ENCODE data around the gene CTSD. TPM values are rescaled to one million over a fixed set of nuclear protein-coding genes. Genes with fewer than 3 reads are reported as not detected.

The CTSD gene
- polyA plus RNA-seq, 1 donor from 2014 or later = 30.5 TPM

GRCh38 chr11:1747753-1748635, 15.7 kb downstream of the CTSD start:
- no peak overlapping the region for H3K27ac ChIP-seq (ENCODE audit: low read length)
- H3K27me3 ChIP-seq (ENCODE audit: insufficient read depth, low read depth, low read length) = peaks cover 36% of the 10 kb centered on the region
- H3K36me3 ChIP-seq (ENCODE audit: insufficient read depth, low read length) = no peaks in the 10 kb centered on the region
- H3K79me2 ChIP-seq (replicated peaks; ENCODE audit: insufficient read depth, low read length) = no peaks in the 10 kb centered on the region
- H3K4me2 ChIP-seq (ENCODE audit: low read length) = no peak overlapping the region
- no peaks in the 10 kb centered on the region for H3K9me3 ChIP-seq (ENCODE audit: low read length)
- H2AFZ ChIP-seq (ENCODE audit: low read depth, low read length) = no peak overlapping the region
- no peak for TF ChIP-seq EP300 (conservative IDR thresholded peaks at IDR 0.05; ENCODE audit: poor library complexity, severe bottlenecking)
- no peak for TF ChIP-seq SMC3 (conservative IDR thresholded peaks at IDR 0.05; ENCODE audit: poor library complexity)
- TF ChIP-seq TAF1 (IDR thresholded peaks at IDR 0.05; ENCODE audit: low read depth) = no peak
- TF ChIP-seq EZH2 (IDR thresholded peaks at IDR 0.05; ENCODE audit: borderline replicate concordance, insufficient read depth, low read length, poor library complexity, severe bottlenecking) = no peak
- TF ChIP-seq POLR2AphosphoS5 (IDR thresholded peaks at IDR 0.05) = no peak
- TF ChIP-seq REST (IDR thresholded peaks at IDR 0.05; ENCODE audit: borderline replicate concordance) = no peak
- TF ChIP-seq CTCF (IDR thresholded peaks at IDR 0.05; ENCODE audit: poor library complexity, severe bottlenecking) = no peak
- TF ChIP-seq RAD21 (conservative IDR thresholded peaks at IDR 0.05) = no peak
- TF ChIP-seq MXI1 (conservative IDR thresholded peaks at IDR 0.05; ENCODE audit: poor library complexity, severe bottlenecking) = no peak
- no peaks in the 10 kb centered on the region for H4K20me1 ChIP-seq (ENCODE audit: insufficient read depth)
- no peaks in the 10 kb centered on the region for H3K9me2 ChIP-seq (ENCODE audit: insufficient read depth, low read length)
- H3F3A ChIP-seq (ENCODE audit: insufficient read depth, low read length, poor library complexity, severe bottlenecking) = no peaks in the 10 kb centered on the region
- H3K4me3 ChIP-seq (ENCODE audit: low read length) = peak overlapping the region; percentile 66
- H3K9ac ChIP-seq (ENCODE audit: low read length) = peak overlapping the region; percentile 44

DNA sequence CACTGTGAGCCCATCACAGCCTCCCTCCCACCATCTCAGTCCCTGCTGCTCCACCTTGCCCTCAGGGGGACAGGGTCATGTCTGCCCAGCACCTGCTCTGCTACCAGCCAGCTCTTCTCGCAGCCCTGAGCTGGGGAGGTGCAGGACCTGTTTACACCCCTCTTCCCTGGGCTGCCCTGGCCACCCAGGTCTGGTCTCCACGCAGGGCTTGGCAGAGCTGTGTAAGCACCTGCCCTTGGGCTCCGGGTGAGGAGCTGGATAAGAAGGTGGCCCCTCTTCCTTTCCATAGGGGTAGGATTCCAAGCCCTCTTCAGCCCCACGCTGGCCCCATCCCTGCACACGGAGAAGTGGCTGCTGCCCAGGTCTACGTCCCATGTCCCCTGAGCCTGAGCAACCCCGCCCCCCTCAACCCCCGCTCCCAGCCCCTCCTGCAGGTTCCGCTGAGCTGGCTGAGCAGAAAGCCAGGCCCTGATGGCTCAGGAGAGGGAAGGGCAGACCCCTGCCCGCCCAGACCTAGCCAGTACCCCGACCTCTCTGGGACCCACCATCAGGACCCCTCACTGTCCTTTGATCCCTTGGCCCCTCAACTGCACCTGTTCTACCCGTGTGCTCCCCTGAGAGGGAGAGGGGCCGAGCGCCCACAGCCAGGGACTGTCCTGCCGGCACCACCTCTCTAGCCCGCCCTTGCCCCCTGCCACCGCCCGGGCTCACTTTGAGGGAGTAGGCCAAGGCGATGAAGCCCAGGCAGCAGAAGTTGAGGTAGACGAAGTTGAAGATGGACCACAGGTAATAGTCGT, 16.6 kb downstream of the CTSD start:
- Histone ChIP-seq H3K9me2 (ENCODE audit: insufficient read depth, low read length) (no peaks in the 10 kb centered on the region), H3K36me3 (ENCODE audit: insufficient read depth, low read length) (no peaks in the 10 kb centered on the region), H3K27ac (ENCODE audit: low read length) (no peak overlapping the region), H3K27me3 (ENCODE audit: insufficient read depth, low read depth, low read length) (peaks cover 36% of the 10 kb centered on the region), H3K4me2 (ENCODE audit: low read length) (no peak overlapping the region), H3K9me3 (ENCODE audit: low read length) (no peaks in the 10 kb centered on the region), H3K4me3 (ENCODE audit: low read length) (no peak overlapping the region), H3F3A (ENCODE audit: insufficient read depth, low read length, poor library complexity, severe bottlenecking) (no peaks in the 10 kb centered on the region), H3K9ac (ENCODE audit: low read length) (no peak overlapping the region), H3K79me2 (replicated peaks; ENCODE audit: insufficient read depth, low read length) (no peaks in the 10 kb centered on the region), H4K20me1 (ENCODE audit: insufficient read depth) (no peaks in the 10 kb centered on the region), H2AFZ (ENCODE audit: low read depth, low read length) (no peak overlapping the region)
- no peak for TF ChIP-seq TAF1 (IDR thresholded peaks at IDR 0.05; ENCODE audit: low read depth)

Data from neural cell (in vitro differentiated cells).